GM12878 (cell line): ENCODE data around the gene WNT9B. TPM values are rescaled to one million over a fixed set of nuclear protein-coding genes. Genes with fewer than 3 reads are reported as not detected.

Experiments used
- ATAC-seq: fragments of 200-7000 bp; cut with Tn5 transposase; 3 replicates; pipeline ENCODE4 v1.9.1; 2020; ENCODE audit warnings: mild to moderate bottlenecking, moderate library complexity
- BruUV-seq: library from RNA; stranded (reverse); fragments of 400-500 nt; replicated peaks from 2 replicates; lab custom pipeline; 2021; lab: Mats Ljungman, UMichigan
- CTCF ChIA-PET: fragments of 300-600 bp; sonication (Branson Sonifier 250); formaldehyde crosslinking; extraction: SDS; loops from one replicate; lab custom pipeline; 2021; ENCODE audit warnings: inconsistent platforms; lab: Yijun Ruan, JAX
- POLR2A ChIA-PET: fragments of 350-600 bp; formaldehyde crosslinking; extraction: SDS; loops from one replicate; lab custom pipeline; 2021; ENCODE audit warnings: inconsistent platforms; lab: Charles Lee
- RAD21 ChIA-PET: fragments of 300-600 bp; sonication (Branson Sonifier 250); formaldehyde crosslinking; loops from one replicate; lab custom pipeline; 2023; ENCODE audit warnings: antibody characterized with exemption; ENCODE audit not compliant: unreplicated experiment; lab: Charles Lee
- SMC1A ChIA-PET: fragments of 300-600 bp; sonication (Branson Sonifier 250); formaldehyde crosslinking; loops from one replicate; lab custom pipeline; 2023; ENCODE audit not compliant: unreplicated experiment, uncharacterized antibody; lab: Charles Lee
- DNase-seq: peaks from one replicate; pipeline ENCODE4 v3.0.0-alpha.2; 2011; ENCODE audit warnings: low read depth, low spot score
- FAIRE-seq: peaks from 3 replicates; lab custom pipeline; 2011; peaks lifted over from hg19 to GRCh38; lab: Jason Lieb, UNC
- H2AFZ ChIP-seq: 2 replicates; pipeline ENCODE4 v1.6.0; 2011; ENCODE audit warnings: low read depth, low read length, control low read depth; ENCODE audit not compliant: control insufficient read depth
- H3K27ac ChIP-seq: 2 replicates; pipeline ENCODE4 v1.5.1; 2011; ENCODE audit warnings: control low read depth; ENCODE audit not compliant: control insufficient read depth, insufficient read depth
- H3K27me3 ChIP-seq, 2 experiments: replicated peaks in 1 of 2; 2 replicates each; pipeline versions ENCODE4 v1.6.0 to v1.6.1; 2011; ENCODE audit warnings: low read length in 1 of 2; ENCODE audit not compliant: control insufficient read depth in 2 of 2, insufficient read depth in 2 of 2
- H3K36me3 ChIP-seq, 2 experiments: 2 replicates each; pipeline ENCODE4 v1.5.1; 2011; ENCODE audit warnings: low read length in 1 of 2; ENCODE audit not compliant: control insufficient read depth in 2 of 2, insufficient read depth in 2 of 2
- H3K4me1 ChIP-seq: 2 replicates; pipeline ENCODE4 v1.6.1; 2011; ENCODE audit warnings: mild to moderate bottlenecking, low read length, moderate library complexity, mixed read lengths; ENCODE audit not compliant: control insufficient read depth, insufficient read depth
- H3K4me2 ChIP-seq: 2 replicates; pipeline ENCODE4 v1.6.0; 2011; ENCODE audit warnings: control low read depth; ENCODE audit not compliant: control insufficient read depth, insufficient read depth
- H3K4me3 ChIP-seq: fragments of 200-600 bp; sonication (generic); 2 replicates; pipeline ENCODE4 v1.5.1; 2016
- H3K79me2 ChIP-seq: 2 replicates; pipeline ENCODE4 v1.6.0; 2011; ENCODE audit warnings: low read length; ENCODE audit not compliant: control insufficient read depth, insufficient read depth
- H3K9ac ChIP-seq: 2 replicates; pipeline ENCODE4 v1.8.0; 2011; ENCODE audit warnings: low read length, control low read depth, mixed read lengths; ENCODE audit not compliant: control insufficient read depth, insufficient read depth
- H3K9me3 ChIP-seq: replicated peaks from 3 replicates; pipeline ENCODE4 v1.5.1; 2011; ENCODE audit warnings: mild to moderate bottlenecking, low read length; ENCODE audit not compliant: control insufficient read depth, insufficient read depth
- H4K20me1 ChIP-seq: 2 replicates; pipeline ENCODE4 v1.6.0; 2011; ENCODE audit not compliant: control insufficient read depth, insufficient read depth
- BCLAF1 ChIP-seq: fragments of 450-650 bp; IDR thresholded peaks from 2 replicates; pipeline ENCODE4 v1.6.1; 2017; ENCODE audit warnings: antibody characterized with exemption, mild to moderate bottlenecking, moderate library complexity
- BMI1 ChIP-seq: fragments of 450-650 bp; IDR thresholded peaks from 2 replicates; pipeline ENCODE4 v1.6.1; 2016; ENCODE audit warnings: mild to moderate bottlenecking, moderate library complexity, borderline replicate concordance
- CHD1 ChIP-seq: IDR thresholded peaks from 2 replicates; pipeline ENCODE4 v1.6.1; 2012; ENCODE audit warnings: low read depth, low read length, improper control_type of control experiment
- CHD4 ChIP-seq: fragments of 200-600 bp; sonication (generic); IDR thresholded peaks from 2 replicates; pipeline ENCODE4 v1.6.1; 2016; ENCODE audit warnings: mild to moderate bottlenecking
- CTCF ChIP-seq, 3 experiments: IDR thresholded peaks in 2 of 3; conservative IDR thresholded peaks in 1 of 3; 2 replicates each; pipeline ENCODE4 v1.5.1; 2011; ENCODE audit warnings: low read depth in 3 of 3, low read length in 3 of 3, mild to moderate bottlenecking in 3 of 3, control low read depth in 2 of 3, moderate library complexity in 2 of 3, inconsistent platforms in 1 of 3, mixed read lengths in 1 of 3; ENCODE audit not compliant: control insufficient read depth in 2 of 3, insufficient read depth in 1 of 3; ENCODE audit errors: extremely low read depth in 1 of 3
- EP300 ChIP-seq, 2 experiments: fragments of 150-350 bp in 1 of 2; IDR thresholded peaks; 2 replicates each; pipeline ENCODE4 v1.6.1; 2011 to 2012; ENCODE audit warnings: low read depth in 2 of 2, low read length in 2 of 2, borderline replicate concordance in 1 of 2, improper control_type of control experiment in 1 of 2, inconsistent platforms in 1 of 2; ENCODE audit not compliant: control insufficient read depth in 1 of 2
- ETV6 ChIP-seq, 2 experiments: fragments of 450-650 bp in 1 of 2; IDR thresholded peaks in 1 of 2; conservative IDR thresholded peaks in 1 of 2; 2 replicates each; pipeline ENCODE4 v1.6.1; 2014; ENCODE audit warnings: antibody characterized with exemption in 1 of 2, borderline replicate concordance in 1 of 2, low read depth in 1 of 2, mild to moderate bottlenecking in 1 of 2, moderate library complexity in 1 of 2
- GABPA ChIP-seq: IDR thresholded peaks from 2 replicates; pipeline ENCODE4 v1.6.1; 2014; ENCODE audit warnings: antibody characterized with exemption, low read depth, mild to moderate bottlenecking, inconsistent platforms
- KLF5 ChIP-seq: fragments of 450-650 bp; IDR thresholded peaks from 2 replicates; pipeline ENCODE4 v1.6.1; 2014; ENCODE audit warnings: mild to moderate bottlenecking; ENCODE audit not compliant: partially characterized antibody
- MTA3 ChIP-seq: IDR thresholded peaks from 2 replicates; pipeline ENCODE4 v1.6.1; 2012; ENCODE audit warnings: low read length, inconsistent platforms, borderline replicate concordance
- MYB ChIP-seq: fragments of 150-350 bp; IDR thresholded peaks from 2 replicates; pipeline ENCODE4 v1.6.1; 2014; ENCODE audit warnings: mild to moderate bottlenecking, low read depth, low read length, borderline replicate concordance
- POLR2A ChIP-seq: IDR thresholded peaks from 2 replicates; pipeline ENCODE4 v1.6.1; 2011; ENCODE audit warnings: low read depth, mild to moderate bottlenecking, low read length
- ZBTB40 ChIP-seq: fragments of 450-650 bp; IDR thresholded peaks from 2 replicates; pipeline ENCODE4 v1.6.1; 2016; ENCODE audit warnings: mild to moderate bottlenecking, moderate library complexity, borderline replicate concordance
- WGBS: methylation state at CpG from one replicate; pipeline ENCODE4 v1.1.6; 2016; ENCODE audit warnings: low lambda C conversion rate; ENCODE audit not compliant: insufficient replicate concordance, insufficient coverage; ENCODE audit errors: missing lambda C conversion rate; 5-methylcytosine and 5-hydroxymethylcytosine counted together
- in situ Hi-C: fragments of 300-500 bp; cut with MboI; formaldehyde crosslinking; loops from 9 replicates; pipeline ENCODE4 v1.14.3; 2018; ENCODE audit warnings: mixed read lengths
- intact Hi-C: fragments of 100-400 bp; cut with micrococcal nuclease; formaldehyde crosslinking; loops from one replicate; pipeline ENCODE4 v1.14.2; 2022; ENCODE audit not compliant: unreplicated experiment
- polyA plus RNA-seq, 11 experiments: library from polyadenylated mRNA; depleted of rRNA in 4 of 11; unstranded in 6 of 11; stranded (reverse) in 5 of 11; fragments of >200 nt; fragmentation: Nextera tagmentation in 4 of 11; fragmentation: Illumina TruSeq in 1 of 11; extraction: Ambion mirVana in 4 of 11; extraction: Trizol in 1 of 11; gene quantifications; 1 replicate in 1 of 11; 2 replicates in 10 of 11; pipeline versions ENCODE4 v1.2.1 to v1.2.3, GENCODE V29; 2011 to 2016; ENCODE audit warnings: inconsistent platforms in 2 of 11, missing spikeins in 2 of 11, low read depth in 1 of 11
- total RNA-seq, 4 experiments: library from RNA; depleted of rRNA in 3 of 4; stranded (reverse); fragments of >200 nt in 3 of 4; fragmentation: Illumina TruSeq in 1 of 4; extraction: Trizol in 1 of 4; gene quantifications; 2 replicates each; pipeline versions ENCODE4 v1.2.1 to v1.2.3, GENCODE V29; 2013 to 2021

The WNT9B gene
- total and polyA plus RNA-seq, 10 of the 15 experiments (the other 5 are each of a cell fraction or from before 2014, with no cell fraction given), result not detected

GRCh38 chr17:46872421-46872820 lies 21.0 kb downstream of the WNT9B start (continued):
- TF ChIP-seq ZBTB40 (no peak), EP300 (IDR thresholded peaks at IDR 0.05; ENCODE audit: borderline replicate concordance in 1 of 2, control insufficient read depth in 1 of 2, low read depth in 2 of 2, low read length in 2 of 2) (no peak)

- H3K27me3 ChIP-seq, result no peaks in the 10 kb centered on the region
- no peak overlapping the region for H3K4me3 ChIP-seq
- ATAC-seq (no peak), DNase-seq (no peak), FAIRE-seq (no peak)
- H3K79me2 ChIP-seq, result no peaks in the 10 kb centered on the region
- in situ Hi-C loops (no loop called here), intact Hi-C loops (loop anchor here (10.0 kb wide), 1 partner anchor 49 kb away; no protein-coding TSS in a partner anchor)
- WGBS, result 35% methylated on average over 7 of the region's 7 CpGs
- no peak overlapping the region for H2AFZ ChIP-seq
- no peaks in the 10 kb centered on the region for H3K4me1 ChIP-seq
- POLR2A ChIA-PET, result no interaction called here
- no peak overlapping the region for H3K27ac ChIP-seq
- H3K9ac ChIP-seq, result no peak overlapping the region
- CTCF ChIA-PET, result no interaction called here
- no peaks in the 10 kb centered on the region for H3K36me3 ChIP-seq
- no peaks in the 10 kb centered on the region for H4K20me1 ChIP-seq
- RAD21 ChIA-PET, result no interaction called here
- H3K4me2 ChIP-seq, result no peak overlapping the region
- SMC1A ChIA-PET, result no interaction called here
- H3K9me3 ChIP-seq, result no peaks in the 10 kb centered on the region
- no TSS peak for BruUV-seq
- TF ChIP-seq CHD1 (no peak), GABPA (no peak), BCLAF1 (no peak), MTA3 (no peak), KLF5 (no peak), ETV6 (conservative IDR thresholded peaks at IDR 0.05 in 1 of 2, IDR thresholded peaks at IDR 0.05 in 1 of 2; ENCODE audit: borderline replicate concordance in 1 of 2, low read depth in 1 of 2) (no peak), POLR2A (no peak), MYB (no peak), BMI1 (no peak), CHD4 (no peak), CTCF (IDR thresholded peaks at IDR 0.05 in 2 of 3, conservative IDR thresholded peaks at IDR 0.05 in 1 of 3; ENCODE audit: control insufficient read depth in 2 of 3, extremely low read depth in 1 of 3, insufficient read depth in 1 of 3, low read depth in 3 of 3, low read length in 3 of 3) (no peak)
Measured at GRCh38 chr17:46873941-46874645, 22.7 kb downstream of the WNT9B start.
